GM18861 (cell line): ENCODE measurements around the gene PRKAG3.

Experiments used
- ATAC-seq: cut with Tn5 transposase; IDR thresholded peaks from one replicate; pipeline ENCODE4 v1.9.1; 2021; ENCODE audit not compliant: unreplicated experiment

Gene PRKAG3

GRCh38 chr2:218815649-218816048 is 16.0 kb downstream of the PRKAG3 start:
- no peak for ATAC-seq

GRCh38 chr2:218815244-218815637 is 16.4 kb downstream of the PRKAG3 start:
- no peak for ATAC-seq

- ATAC-seq = no peak
These were observed 16.9 kb downstream of the PRKAG3 start for GRCh38 chr2:218814540-218815243.

GRCh38 chr2:218813771-218814460 is 17.7 kb downstream of the PRKAG3 start:
- no peak for ATAC-seq

GRCh38 chr2:218812861-218813260 is 18.7 kb downstream of the PRKAG3 start:
- no peak for ATAC-seq

GRCh38 chr2:218812096-218812815 is 19.3 kb downstream of the PRKAG3 start:
- ATAC-seq = no peak

GRCh38 chr2:218811382-218811781 is 20.2 kb downstream of the PRKAG3 start:
- ATAC-seq = no peak

GRCh38 chr2:218810256-218810655 is 21.3 kb downstream of the PRKAG3 start:
- ATAC-seq = no peak

GRCh38 chr2:218809515-218809914 is 22.1 kb downstream of the PRKAG3 start:
- no peak for ATAC-seq

GRCh38 chr2:218807626-218808025 is 24.0 kb downstream of the PRKAG3 start:
- no peak for ATAC-seq

GRCh38 chr2:218806346-218806978 is 25.1 kb downstream of the PRKAG3 start:
- no peak for ATAC-seq

GRCh38 chr2:218805627-218806026 is 26.0 kb downstream of the PRKAG3 start:
- ATAC-seq = no peak

- no peak for ATAC-seq
These were observed 26.8 kb downstream of the PRKAG3 start for GRCh38 chr2:218804817-218805216.

- no peak for ATAC-seq
These were observed 29.1 kb downstream of the PRKAG3 start for GRCh38 chr2:218802386-218802994.

GRCh38 chr2:218799990-218800389 is 31.6 kb downstream of the PRKAG3 start:
- no peak for ATAC-seq

- ATAC-seq = no peak
These were observed 32.7 kb downstream of the PRKAG3 start for GRCh38 chr2:218798767-218799504.

- ATAC-seq = no peak
These were observed 34.9 kb downstream of the PRKAG3 start for GRCh38 chr2:218796691-218797090.

GRCh38 chr2:218792433-218792832 is 39.2 kb downstream of the PRKAG3 start:
- no peak for ATAC-seq

GRCh38 chr2:218788529-218789255 is 42.9 kb downstream of the PRKAG3 start:
- ATAC-seq = no peak

- no peak for ATAC-seq
These were observed 45.5 kb downstream of the PRKAG3 start for GRCh38 chr2:218786133-218786532.
